ENCODE data around the gene TMEM236. TPM values are rescaled to one million over a fixed set of nuclear protein-coding genes. Genes with fewer than 3 reads are reported as not detected.

Gene TMEM236
- total RNA-seq, 4 donors from 2014 or later, result 0.16 to 1.6 (median 0.63) TPM

DNA sequence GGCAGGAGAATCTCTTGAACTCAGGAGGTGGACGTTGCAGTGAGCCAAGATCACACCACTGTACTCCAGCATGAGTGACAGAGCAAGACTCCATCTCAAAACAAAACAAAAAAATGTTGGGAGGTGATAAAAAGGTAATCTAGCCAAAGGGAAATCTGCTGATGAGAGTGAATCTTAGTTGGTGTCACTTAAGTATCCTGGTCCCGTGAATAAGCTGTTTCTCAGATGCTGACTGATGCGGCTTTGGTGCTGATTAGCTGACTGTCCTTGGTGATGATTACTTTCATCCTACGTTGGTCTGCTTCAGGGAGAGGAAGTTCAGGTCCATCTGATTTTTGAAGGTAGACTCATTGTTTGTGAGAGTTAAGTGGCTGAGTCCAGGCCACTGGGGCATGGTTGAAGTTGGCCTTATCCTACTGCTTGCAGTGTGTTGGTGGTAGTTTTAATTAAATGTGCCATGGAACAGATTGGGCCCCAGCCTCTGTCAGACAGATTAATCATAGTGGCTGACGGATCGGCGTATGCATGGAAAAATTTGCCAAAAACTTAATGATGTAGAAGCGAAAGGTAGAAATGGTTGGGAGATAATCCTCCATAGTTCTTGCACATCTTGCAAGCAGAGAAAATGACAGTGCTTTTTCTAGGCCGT is 17.4 kb upstream of the TMEM236 start:
- H3K36me3 ChIP-seq, result no peaks in the 10 kb centered on the region
- TF ChIP-seq CTCF (IDR thresholded peaks at IDR 0.05) (no peak), POLR2A (IDR thresholded peaks at IDR 0.05) (no peak)
- H3K9me3 ChIP-seq, result no peaks in the 10 kb centered on the region
- ATAC-seq, result no peak
- no peak overlapping the region for H3K4me3 ChIP-seq
- H3K4me1 ChIP-seq, result peaks cover 0 to 3% (median 0%) of the 10 kb centered on the region in 3 donors
- no peak overlapping the region for H3K27ac ChIP-seq
- H3K27me3 ChIP-seq, result no peaks in the 10 kb centered on the region
- WGBS, 2 donors (ENCODE audit: low coverage in 1 of 2), result 87% methylated on average over 8 to 9 of the region's 9 CpGs

DNA sequence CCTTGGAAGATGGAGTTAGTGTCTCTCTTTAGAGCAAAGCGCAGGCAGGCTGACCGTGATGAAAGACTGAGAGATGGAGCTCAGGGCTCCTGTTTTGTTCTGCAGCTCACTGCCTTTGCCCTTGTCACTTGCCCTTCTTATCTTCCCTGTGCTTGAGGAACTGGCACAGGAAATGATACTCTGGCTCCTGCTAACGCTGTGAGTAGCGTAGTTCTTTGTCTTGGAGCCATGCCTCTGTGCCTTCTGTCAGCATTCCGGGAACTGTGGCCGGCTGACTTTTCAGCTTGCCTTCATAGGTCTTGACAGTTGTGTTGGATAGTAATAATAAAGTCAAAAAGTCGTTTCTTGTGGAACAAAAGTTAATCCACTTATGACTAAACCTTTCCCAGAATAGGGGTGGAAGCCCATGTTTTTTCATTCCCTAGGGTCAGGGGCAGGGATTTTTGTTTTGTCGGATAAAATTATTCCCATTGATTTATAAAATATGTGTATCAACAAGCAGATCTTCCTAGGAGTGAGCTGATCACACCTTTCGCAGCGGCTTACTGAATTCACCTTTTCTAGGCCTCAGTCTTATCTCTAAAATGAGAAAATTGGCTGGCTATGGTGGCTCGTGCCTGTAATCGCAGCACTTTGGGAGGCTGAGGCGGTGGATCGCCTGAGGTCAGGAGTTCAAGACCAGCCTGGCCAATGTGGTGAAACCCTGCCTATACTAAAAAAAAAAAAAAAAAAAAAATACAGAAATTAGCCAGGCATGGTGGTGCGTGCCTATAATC is 16.6 kb upstream of the TMEM236 start:
- Histone ChIP-seq H3K27ac (no peak overlapping the region), H3K36me3 (no peaks in the 10 kb centered on the region), H3K27me3 (no peaks in the 10 kb centered on the region), H3K4me1 (peaks cover 0 to 3% (median 0%) of the 10 kb centered on the region in 3 donors), H3K9me3 (no peaks in the 10 kb centered on the region), H3K4me3 (no peak overlapping the region)
- TF ChIP-seq EP300 (IDR thresholded peaks at IDR 0.05), result no peak
- no peak for TF ChIP-seq POLR2AphosphoS5 (IDR thresholded peaks at IDR 0.05)
- TF ChIP-seq POLR2A (IDR thresholded peaks at IDR 0.05), result no peak
- no peak for TF ChIP-seq CTCF (IDR thresholded peaks at IDR 0.05)
- ATAC-seq, result no peak
- WGBS, 2 donors (ENCODE audit: low coverage in 1 of 2), result 67 to 88% methylated on average over 6 to 8 of the region's 15 CpGs

- Histone ChIP-seq H3K27ac (no peak overlapping the region), H3K4me1 (peaks cover 0 to 3% (median 0%) of the 10 kb centered on the region in 3 donors), H3K36me3 (no peaks in the 10 kb centered on the region), H3K9me3 (no peaks in the 10 kb centered on the region), H3K27me3 (no peaks in the 10 kb centered on the region), H3K4me3 (no peak overlapping the region)
- ATAC-seq, result no peak
- TF ChIP-seq POLR2AphosphoS5 (IDR thresholded peaks at IDR 0.05) (no peak), EP300 (IDR thresholded peaks at IDR 0.05) (no peak), CTCF (IDR thresholded peaks at IDR 0.05) (no peak), POLR2A (IDR thresholded peaks at IDR 0.05) (no peak)
- WGBS, 2 donors (ENCODE audit: low coverage in 1 of 2), result 89 to 95% methylated on average over 2 of the region's 2 CpGs
Measured at GRCh38 chr10:17736223-17736622, 15.8 kb upstream of the TMEM236 start.

- 42% methylated on average over 12 of the region's 12 CpGs for WGBS, 2 donors (ENCODE audit: low coverage in 1 of 2)
- TF ChIP-seq CTCF (IDR thresholded peaks at IDR 0.05) (peak; percentile 59 to 69 (median 64)), EP300 (IDR thresholded peaks at IDR 0.05) (no peak), POLR2AphosphoS5 (IDR thresholded peaks at IDR 0.05) (no peak), POLR2A (IDR thresholded peaks at IDR 0.05) (no peak)
- no peak overlapping the region for H3K27ac ChIP-seq
- peaks cover 0 to 3% (median 0%) of the 10 kb centered on the region in 3 donors for H3K4me1 ChIP-seq
- H3K27me3 ChIP-seq, result no peaks in the 10 kb centered on the region
- no peaks in the 10 kb centered on the region for H3K9me3 ChIP-seq
- no peak for ATAC-seq
- H3K4me3 ChIP-seq, result no peak overlapping the region
- no peaks in the 10 kb centered on the region for H3K36me3 ChIP-seq
Measured at GRCh38 chr10:17737027-17737965, 14.7 kb upstream of the TMEM236 start.

Measured in gastroesophageal sphincter (tissue), 4 donors.